GM04503 (cell line): ENCODE measurements around the gene PSMC3.

Experiments
- DNase-seq: peaks from one replicate; pipeline ENCODE4 v3.0.0-alpha.2; 2012; ENCODE audit warnings: low read depth

The PSMC3 gene

GRCh38 chr11:47375546-47376085, 50.6 kb downstream of the PSMC3 start:
- DNase-seq = no peak

DNA sequence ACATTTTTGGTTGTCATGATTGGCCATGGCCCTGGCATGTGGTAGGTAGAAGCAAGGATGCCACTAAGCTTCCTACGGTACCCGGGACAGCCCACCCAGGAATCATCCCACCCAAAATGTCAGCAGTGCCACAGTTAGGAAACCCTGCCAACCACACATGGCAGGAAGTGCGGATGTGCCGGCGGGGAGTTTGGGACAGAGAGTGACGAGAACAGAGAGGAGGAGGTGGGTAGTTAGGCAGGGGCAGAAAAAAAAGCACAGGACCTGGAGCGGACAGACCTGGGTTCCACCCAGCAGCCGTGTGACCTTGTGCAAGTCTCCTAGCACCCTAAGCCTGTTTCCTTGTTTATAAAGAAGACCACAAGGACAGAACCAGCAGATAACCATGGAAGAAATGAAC, 51.2 kb downstream of the PSMC3 start:
- DNase-seq = no peak

DNA sequence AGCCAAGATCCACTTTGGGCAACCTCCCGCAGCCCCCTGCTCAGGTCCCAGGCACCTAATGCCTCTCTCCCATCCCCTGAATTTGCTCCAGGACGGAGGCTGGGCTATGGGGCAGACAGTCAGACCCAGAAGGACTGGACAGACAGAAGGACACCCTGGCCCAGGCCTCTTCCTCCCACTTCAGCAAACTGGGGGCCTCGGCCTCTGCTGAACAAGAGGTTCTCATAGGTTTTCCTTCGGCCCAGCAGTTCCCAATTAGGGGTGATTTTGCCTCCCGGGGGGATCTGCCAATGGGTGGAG, 51.6 kb downstream of the PSMC3 start:
- DNase-seq = no peak

DNA sequence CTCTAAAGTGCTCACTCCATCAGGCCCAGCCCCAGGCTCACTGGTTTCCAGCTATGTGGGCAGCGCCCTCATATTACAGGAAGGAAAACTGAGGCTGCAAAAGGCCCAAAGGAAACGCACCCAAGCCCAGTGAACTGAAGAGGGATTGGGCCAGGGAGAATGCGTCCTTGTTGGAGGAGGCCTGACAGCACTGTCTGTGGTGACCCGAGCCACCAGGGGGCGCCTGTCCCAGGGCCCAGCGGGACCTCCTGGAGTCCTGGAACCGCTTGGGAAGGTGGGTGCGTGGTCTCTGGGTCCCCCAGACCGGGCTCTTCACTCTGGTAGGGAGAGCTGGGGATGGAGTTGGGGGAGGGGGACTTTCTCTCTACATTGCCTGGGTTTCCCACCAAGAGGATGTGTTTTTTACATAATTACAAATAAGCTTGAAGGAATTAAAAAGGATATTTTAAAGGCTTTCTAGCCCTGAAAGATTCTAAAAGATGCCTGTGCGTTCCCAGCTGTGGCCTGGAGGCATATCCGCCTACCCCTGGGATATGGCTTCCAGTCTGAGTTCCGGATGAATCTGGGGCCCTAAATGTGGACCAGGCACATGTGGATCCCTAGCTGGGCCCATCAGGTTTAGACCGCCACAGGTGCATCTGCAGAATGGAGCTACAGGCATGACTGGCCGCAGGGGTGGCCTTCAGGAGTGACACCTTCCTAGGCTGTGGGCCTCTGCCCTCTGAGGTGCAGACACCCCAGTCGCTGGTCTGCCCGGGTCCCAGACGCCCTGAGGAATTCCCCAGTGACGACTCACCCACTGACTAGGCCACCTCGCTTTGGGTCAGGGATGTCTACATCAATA, 52.1 kb downstream of the PSMC3 start:
- no peak for DNase-seq

DNA sequence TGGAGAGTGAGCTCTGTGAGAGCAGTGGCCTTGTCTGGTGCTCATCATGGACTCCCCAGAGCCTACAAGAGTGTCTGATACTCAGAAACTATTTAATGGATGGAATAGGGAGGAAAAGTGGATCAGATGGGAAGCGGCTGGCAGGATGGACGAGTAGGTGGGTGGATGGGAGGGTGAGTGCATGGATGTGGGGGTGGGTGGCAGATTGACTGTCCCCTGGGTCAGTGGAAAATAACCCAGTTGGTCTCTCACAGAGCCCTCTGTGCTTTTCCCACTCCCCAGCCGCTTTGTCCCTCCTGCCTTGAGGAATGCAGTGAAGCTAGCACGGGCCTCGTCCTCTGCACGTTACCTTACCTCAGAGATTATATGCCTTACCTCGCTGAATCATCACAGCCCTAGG, 53.8 kb downstream of the PSMC3 start:
- no peak for DNase-seq

GRCh38 chr11:47369676-47370075, 56.6 kb downstream of the PSMC3 start:
- DNase-seq = no peak
